Choroid plexus epithelial cell (primary cell): Measurements from ENCODE around the gene THSD7B.
"Not testable (repeated sequence)": the region's sequence is repeated elsewhere in the genome, so short reads cannot be mapped to it uniquely, and the experiment has no call there.

Experiments
- DNase-seq: peaks from one replicate; pipeline ENCODE4 v3.0.0-alpha.2; 2010; ENCODE audit warnings: low read depth
- H3K4me3 ChIP-seq: 2 replicates; pipeline ENCODE4 v1.5.1; 2011; ENCODE audit warnings: low read depth, mild to moderate bottlenecking, control low read depth, low read length, moderate library complexity
- TF ChIP-seq, protein P1 (sequence below): conservative IDR thresholded peaks from 2 replicates; pipeline ENCODE4 v1.5.1; 2011; ENCODE audit warnings: low read depth, mild to moderate bottlenecking, control low read depth, inconsistent platforms, low read length, moderate library complexity

THSD7B gene

DNA sequence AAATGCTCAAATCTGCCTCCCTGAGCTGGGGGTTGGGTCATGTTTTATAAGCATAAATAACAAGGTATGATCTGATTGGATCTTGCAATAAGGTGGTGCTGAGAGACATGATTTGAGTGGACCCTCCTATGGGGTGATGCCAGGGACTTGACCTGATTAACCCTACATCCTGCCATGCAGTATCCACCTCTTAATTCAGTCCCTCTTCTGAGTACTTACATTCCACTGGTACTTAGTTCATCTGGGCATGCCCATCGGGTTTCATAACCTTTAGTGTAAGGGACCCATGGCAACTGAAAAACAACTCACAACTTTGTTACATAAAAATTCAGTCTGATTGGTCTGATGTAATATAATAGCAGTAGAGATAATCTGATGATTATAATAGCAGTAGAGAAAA lies 801.0 kb downstream of the THSD7B start:
- DNase-seq: no peak
- TF ChIP-seq, protein P1, sequence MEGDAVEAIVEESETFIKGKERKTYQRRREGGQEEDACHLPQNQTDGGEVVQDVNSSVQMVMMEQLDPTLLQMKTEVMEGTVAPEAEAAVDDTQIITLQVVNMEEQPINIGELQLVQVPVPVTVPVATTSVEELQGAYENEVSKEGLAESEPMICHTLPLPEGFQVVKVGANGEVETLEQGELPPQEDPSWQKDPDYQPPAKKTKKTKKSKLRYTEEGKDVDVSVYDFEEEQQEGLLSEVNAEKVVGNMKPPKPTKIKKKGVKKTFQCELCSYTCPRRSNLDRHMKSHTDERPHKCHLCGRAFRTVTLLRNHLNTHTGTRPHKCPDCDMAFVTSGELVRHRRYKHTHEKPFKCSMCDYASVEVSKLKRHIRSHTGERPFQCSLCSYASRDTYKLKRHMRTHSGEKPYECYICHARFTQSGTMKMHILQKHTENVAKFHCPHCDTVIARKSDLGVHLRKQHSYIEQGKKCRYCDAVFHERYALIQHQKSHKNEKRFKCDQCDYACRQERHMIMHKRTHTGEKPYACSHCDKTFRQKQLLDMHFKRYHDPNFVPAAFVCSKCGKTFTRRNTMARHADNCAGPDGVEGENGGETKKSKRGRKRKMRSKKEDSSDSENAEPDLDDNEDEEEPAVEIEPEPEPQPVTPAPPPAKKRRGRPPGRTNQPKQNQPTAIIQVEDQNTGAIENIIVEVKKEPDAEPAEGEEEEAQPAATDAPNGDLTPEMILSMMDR: no peak
- no peak overlapping the region for H3K4me3 ChIP-seq

DNA sequence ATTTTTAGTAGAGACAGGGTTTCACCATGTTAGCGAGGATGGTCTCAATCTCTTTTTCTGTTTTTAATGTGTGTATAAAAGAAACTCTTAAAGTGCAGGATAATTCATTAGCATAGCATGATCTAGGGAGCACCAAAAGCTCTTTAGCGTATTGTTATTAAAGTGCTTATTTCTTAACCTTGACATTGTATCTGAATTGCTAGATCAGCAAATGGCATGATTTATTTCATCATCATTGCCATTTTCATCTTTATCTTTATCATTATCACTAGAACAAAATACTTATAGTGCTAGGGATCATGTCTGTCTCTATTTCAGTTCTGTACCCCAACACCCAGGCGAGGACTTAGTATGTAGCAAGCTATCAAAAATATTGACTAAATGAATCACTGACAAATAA lies 805.1 kb downstream of the THSD7B start:
- TF ChIP-seq, protein P1: no peak

DNA sequence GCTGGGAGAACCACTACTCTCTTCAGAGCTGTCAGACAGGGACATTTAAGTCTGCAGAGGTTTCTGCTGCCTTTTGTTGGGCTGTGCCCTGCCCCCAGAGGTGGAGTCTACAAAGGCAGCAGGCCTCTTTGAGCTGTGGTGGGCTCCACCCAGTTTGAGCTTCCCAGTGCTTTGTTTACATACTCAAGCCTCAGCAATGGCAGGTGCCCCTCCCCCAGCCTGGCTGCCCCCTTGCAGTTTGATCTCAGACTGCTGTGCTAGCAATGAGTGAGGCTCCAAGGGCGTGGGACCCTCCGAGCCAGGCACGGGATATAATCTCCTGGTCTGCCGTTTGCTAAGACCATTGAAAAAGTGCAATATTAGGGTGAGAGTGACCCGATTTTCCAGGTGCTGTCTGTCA lies 822.5 kb downstream of the THSD7B start:
- not testable (repeated sequence) for DNase-seq

More for the DNA sequence above, 805.1 kb downstream of the THSD7B start:
- no peak overlapping the region for H3K4me3 ChIP-seq
- no peak for DNase-seq

DNA sequence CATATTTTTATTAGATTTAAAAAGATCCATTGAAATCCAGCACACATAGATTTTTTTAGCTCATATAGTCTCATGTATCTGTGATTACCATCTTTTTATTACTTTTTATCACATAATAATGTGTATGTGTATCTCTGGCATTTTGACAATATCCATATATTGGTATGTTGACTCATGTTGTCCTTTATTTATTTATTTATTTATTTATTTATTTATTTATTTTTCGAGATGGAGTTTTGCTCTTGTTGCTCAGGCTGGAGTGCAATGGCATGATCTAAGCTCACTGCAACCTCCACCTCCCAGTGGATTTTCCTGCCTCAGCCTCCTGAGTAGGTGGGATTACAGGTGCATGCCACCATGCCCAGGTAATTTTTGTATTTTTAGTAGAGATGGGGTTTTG lies 823.2 kb downstream of the THSD7B start:
- not testable (repeated sequence) for H3K4me3 ChIP-seq, DNase-seq

More for the DNA sequence above, 822.5 kb downstream of the THSD7B start:
- H3K4me3 ChIP-seq: not testable (repeated sequence)

DNA sequence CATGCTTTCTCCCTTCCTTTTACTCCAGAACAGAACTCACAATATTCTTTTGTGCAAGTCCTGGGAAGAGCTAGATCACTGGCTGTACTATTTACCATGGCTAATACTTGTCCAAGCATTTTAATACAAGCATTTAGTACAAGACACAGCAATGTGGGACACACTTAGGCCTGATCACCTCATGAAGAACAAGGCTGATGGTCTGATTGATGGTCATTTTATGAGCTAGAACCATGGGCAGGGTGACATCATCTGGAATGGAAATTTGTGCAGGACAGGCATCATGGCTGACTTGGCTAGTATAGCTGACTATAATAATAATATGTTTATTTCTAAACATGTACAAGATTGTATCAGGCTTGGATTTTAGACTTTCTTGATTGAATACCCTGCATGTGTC lies 824.8 kb downstream of the THSD7B start:
- H3K4me3 ChIP-seq: no peak overlapping the region
- DNase-seq: no peak
- TF ChIP-seq, protein P1: no peak

DNA sequence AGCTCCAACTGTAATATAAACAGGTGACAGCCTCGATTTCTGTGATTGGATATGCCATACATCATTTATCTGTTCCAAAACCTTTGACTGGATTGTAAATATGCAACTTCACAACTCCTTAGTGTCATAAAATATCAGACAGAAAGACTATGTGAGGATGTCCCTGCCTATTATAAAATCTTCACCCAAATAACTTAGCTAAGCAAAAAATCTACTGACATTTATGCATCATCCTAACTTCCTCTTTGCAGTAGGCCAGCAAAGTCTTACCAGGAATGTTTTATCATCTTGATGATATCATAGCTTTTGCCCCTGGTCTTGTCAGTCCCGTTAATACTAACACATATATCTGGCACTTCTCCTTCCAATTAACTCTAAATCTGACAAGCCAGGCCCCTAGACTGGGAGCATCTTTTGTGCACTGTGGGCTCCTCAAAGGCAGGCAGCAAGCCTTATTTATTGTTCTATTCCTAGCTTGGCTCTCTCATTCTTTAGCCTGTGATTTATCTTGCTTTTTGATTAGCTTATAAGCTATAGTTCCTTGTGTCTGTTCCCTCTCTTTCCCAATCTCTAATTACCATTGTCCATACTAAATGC lies 842.5 kb downstream of the THSD7B start:
- TF ChIP-seq, protein P1: no peak
- H3K4me3 ChIP-seq: no peak overlapping the region
- DNase-seq: no peak

DNA sequence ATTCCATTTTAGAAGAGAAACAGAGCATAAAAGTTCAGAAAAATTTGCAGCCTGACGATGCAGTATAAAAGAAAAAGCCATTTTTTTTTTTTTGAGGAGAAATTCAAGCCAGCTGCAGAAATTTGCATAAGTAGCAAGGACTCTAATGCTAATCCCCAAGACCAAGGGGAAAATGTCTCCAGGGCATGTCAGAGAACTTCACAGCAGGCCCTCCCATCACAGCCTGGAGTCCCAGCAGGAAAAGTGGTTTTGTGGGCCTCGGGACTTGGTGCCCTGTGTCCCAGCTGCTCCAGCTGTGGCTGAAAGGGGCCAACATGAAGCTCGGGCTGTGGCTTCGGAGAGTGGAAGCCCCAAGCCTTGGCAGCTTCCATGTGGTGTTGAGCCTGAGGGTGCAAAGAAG lies 873.6 kb downstream of the THSD7B start:
- no peak overlapping the region for H3K4me3 ChIP-seq
- DNase-seq: no peak
- TF ChIP-seq, protein P1: no peak

DNA sequence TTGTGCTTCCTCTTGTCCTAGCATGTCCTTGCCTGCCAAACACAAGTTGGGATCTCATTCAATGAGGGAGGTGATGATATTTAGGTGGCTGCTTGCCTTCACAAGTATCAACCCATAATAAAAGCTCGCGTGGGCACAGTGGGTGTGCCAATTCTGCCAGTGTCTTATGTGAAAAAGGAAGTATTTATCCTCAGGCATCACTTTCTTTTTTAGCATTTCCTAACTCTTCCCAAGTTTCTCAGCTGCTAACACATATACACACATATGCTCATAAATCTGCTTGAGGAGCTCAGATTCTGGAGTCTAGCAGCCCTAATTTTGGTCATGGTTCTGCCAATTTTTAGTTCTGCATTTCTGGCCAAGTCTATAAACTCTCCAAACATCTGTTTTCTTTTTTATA lies 879.4 kb downstream of the THSD7B start:
- no peak overlapping the region for H3K4me3 ChIP-seq
- no peak for DNase-seq
- TF ChIP-seq, protein P1: no peak
